Gastroesophageal sphincter (tissue), 4 donors: Measurements from ENCODE around the gene CLIP4. TPM values are rescaled to one million over a fixed set of nuclear protein-coding genes. Genes with fewer than 3 reads are reported as not detected.

Source experiments
- ATAC-seq: fragments of 150-250 bp; one replicate; pipeline ENCODE4 v1.9.1; 2016; ENCODE audit warnings: mild to moderate bottlenecking, moderate library complexity
- H3K27ac ChIP-seq, 4 donors: fragments of 200-600 bp; sonication (generic) in 3 of 4; 1 replicate in 3 of 4; 2 replicates in 1 of 4; pipeline ENCODE4 v1.5.1; 2016 to 2019
- H3K27me3 ChIP-seq: fragments of 200-600 bp; sonication (generic); one replicate; pipeline ENCODE4 v1.5.1; 2019
- H3K36me3 ChIP-seq, 2 donors: fragments of 200-600 bp; sonication (generic); one replicate each; pipeline ENCODE4 v1.5.1; 2019; ENCODE audit warnings: control low read depth in 1 of 2
- H3K4me1 ChIP-seq, 3 donors: fragments of 200-600 bp; sonication (generic); 1 replicate in 2 of 3; 2 replicates in 1 of 3; pipeline ENCODE4 v1.5.1; 2016 to 2019; ENCODE audit warnings: control low read depth in 2 of 3
- H3K4me3 ChIP-seq, 2 donors: fragments of 200-600 bp; sonication (generic); one replicate each; pipeline ENCODE4 v1.5.1; 2019; ENCODE audit warnings: mild to moderate bottlenecking in 1 of 2, moderate library complexity in 1 of 2
- H3K9me3 ChIP-seq, 3 donors: fragments of 200-600 bp; sonication (generic); one replicate each; pipeline ENCODE4 v1.5.1; 2017 to 2019; ENCODE audit warnings: control low read depth in 2 of 3
- EP300 ChIP-seq: sonication (generic); formaldehyde crosslinking; IDR thresholded peaks from one replicate; pipeline ENCODE4 v1.6.1; 2017; ENCODE audit warnings: antibody characterized with exemption, mild to moderate bottlenecking
- POLR2A ChIP-seq, 2 donors: fragments of 450-650 bp; IDR thresholded peaks; one replicate each; pipeline ENCODE4 v1.6.1; 2017; ENCODE audit warnings: antibody characterized with exemption in 2 of 2, mild to moderate bottlenecking in 2 of 2, moderate library complexity in 1 of 2
- POLR2AphosphoS5 ChIP-seq: sonication (generic); formaldehyde crosslinking; IDR thresholded peaks from one replicate; pipeline ENCODE4 v1.6.1; 2017; ENCODE audit warnings: antibody characterized with exemption
- WGBS, 2 donors: methylation state at CpG; one replicate each; pipeline ENCODE4 v1.1.5; 2018; ENCODE audit warnings: low coverage in 1 of 2; 5-methylcytosine and 5-hydroxymethylcytosine counted together
- total RNA-seq, 4 donors: library from RNA; depleted of rRNA; stranded (reverse); fragments of >200 nt; gene quantifications; one replicate each; pipeline ENCODE4 v1.1.0, GENCODE V29; 2016
- TF ChIP-seq, protein P1 (sequence below), 4 experiments: fragments of 200-600 bp in 2 of 4; fragments of 450-650 bp in 2 of 4; sonication (generic) in 1 of 4; IDR thresholded peaks; one replicate each; pipeline ENCODE4 v1.5.1; 2017 to 2019; ENCODE audit warnings: antibody characterized with exemption in 4 of 4, mild to moderate bottlenecking in 2 of 4, moderate library complexity in 2 of 4

Gene CLIP4
- total RNA-seq, 4 donors from 2014 or later, result 64.7 to 96.0 (median 77.3) TPM

DNA sequence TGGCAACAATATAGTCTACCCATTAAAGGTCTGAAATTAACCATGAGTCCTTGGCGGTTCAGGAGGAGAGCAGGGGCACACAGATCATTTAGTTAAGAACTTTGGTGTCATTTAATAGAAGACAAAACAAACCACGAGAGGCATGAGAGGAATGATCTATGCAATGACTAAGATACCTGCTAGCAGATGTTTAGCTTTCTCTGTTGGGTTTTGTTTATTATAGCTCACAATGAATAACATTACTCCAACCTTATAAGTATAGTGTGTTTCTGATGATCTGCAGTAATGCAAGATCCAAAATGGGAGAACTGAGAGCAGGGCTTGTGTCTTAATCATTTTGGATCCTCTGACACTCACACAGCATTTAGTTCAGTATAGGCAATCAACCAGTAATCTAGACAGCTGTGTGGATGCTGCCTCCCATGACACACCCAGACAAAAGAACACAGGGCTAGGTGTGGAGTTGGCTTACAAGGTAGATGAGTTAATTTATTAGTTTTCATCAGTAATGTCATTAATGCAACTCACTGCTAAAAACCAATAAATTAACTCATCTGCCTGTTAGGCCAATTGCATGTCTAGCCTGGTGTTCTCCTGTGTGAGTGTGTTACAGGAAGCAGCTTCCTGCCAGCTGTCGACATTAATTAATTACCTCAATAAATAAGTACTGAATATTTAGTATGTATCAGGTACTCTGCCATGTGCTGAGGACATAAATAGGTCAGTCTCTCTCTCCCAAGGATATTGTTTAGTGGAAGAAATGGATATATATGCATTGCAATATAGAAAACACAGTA is 92.3 kb downstream of the CLIP4 start:
- Histone ChIP-seq H3K9me3 (no peaks in the 10 kb centered on the region), H3K27ac (no peak overlapping the region), H3K27me3 (no peaks in the 10 kb centered on the region), H3K4me1 (no peaks in the 10 kb centered on the region), H3K4me3 (no peak overlapping the region), H3K36me3 (peaks cover 0 to 8% of the 10 kb centered on the region in 2 donors)
- TF ChIP-seq EP300 (no peak), POLR2A (IDR thresholded peaks at IDR 0.05) (no peak), POLR2AphosphoS5 (no peak)
- TF ChIP-seq, protein P1, sequence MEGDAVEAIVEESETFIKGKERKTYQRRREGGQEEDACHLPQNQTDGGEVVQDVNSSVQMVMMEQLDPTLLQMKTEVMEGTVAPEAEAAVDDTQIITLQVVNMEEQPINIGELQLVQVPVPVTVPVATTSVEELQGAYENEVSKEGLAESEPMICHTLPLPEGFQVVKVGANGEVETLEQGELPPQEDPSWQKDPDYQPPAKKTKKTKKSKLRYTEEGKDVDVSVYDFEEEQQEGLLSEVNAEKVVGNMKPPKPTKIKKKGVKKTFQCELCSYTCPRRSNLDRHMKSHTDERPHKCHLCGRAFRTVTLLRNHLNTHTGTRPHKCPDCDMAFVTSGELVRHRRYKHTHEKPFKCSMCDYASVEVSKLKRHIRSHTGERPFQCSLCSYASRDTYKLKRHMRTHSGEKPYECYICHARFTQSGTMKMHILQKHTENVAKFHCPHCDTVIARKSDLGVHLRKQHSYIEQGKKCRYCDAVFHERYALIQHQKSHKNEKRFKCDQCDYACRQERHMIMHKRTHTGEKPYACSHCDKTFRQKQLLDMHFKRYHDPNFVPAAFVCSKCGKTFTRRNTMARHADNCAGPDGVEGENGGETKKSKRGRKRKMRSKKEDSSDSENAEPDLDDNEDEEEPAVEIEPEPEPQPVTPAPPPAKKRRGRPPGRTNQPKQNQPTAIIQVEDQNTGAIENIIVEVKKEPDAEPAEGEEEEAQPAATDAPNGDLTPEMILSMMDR (IDR thresholded peaks at IDR 0.05), result no peak
- no peak for ATAC-seq
- 80 to 85% methylated on average over 2 to 3 of the region's 3 CpGs for WGBS, 2 donors

- H3K27ac ChIP-seq, result no peak overlapping the region
- no peak overlapping the region for H3K4me3 ChIP-seq
- no peak for ATAC-seq
- TF ChIP-seq, protein P1 (IDR thresholded peaks at IDR 0.05), result no peak
- TF ChIP-seq EP300 (no peak), POLR2A (IDR thresholded peaks at IDR 0.05) (no peak), POLR2AphosphoS5 (no peak)
- WGBS, 2 donors, result 83% methylated on average over 5 of the region's 5 CpGs; no CpG with 5 or more reads in 1 of the 2 donors
- no peaks in the 10 kb centered on the region for H3K4me1 ChIP-seq
- H3K36me3 ChIP-seq, result peaks cover 0 to 4% of the 10 kb centered on the region in 2 donors
- H3K9me3 ChIP-seq, result no peaks in the 10 kb centered on the region
- H3K27me3 ChIP-seq, result no peaks in the 10 kb centered on the region
Observed at GRCh38 chr2:29209551-29209950, 94.3 kb downstream of the CLIP4 start.

DNA sequence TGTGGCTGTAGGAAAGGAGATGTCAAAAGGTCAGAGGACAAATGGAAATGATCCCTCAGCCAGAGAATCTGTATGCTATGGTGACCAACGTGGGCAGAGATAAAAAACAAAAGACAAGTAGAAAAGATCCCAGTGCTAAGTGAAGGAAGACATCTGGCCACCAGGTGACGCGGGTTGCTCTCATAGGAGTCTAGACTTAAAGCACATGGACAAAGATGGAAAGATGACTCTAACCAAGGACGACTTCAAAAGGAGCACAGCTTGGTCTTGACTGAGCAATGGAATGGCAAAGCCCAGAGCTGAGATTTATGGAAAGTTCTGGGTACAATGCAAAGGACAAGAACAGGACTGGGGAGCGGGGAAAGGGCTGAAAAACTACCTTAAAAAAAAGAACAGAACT is 96.8 kb downstream of the CLIP4 start:
- TF ChIP-seq POLR2A (IDR thresholded peaks at IDR 0.05), result no peak
- no peak for TF ChIP-seq POLR2AphosphoS5
- no peak for TF ChIP-seq EP300
- TF ChIP-seq, protein P1 (IDR thresholded peaks at IDR 0.05), result no peak
- H3K27me3 ChIP-seq, result no peaks in the 10 kb centered on the region
- no peaks in the 10 kb centered on the region for H3K36me3 ChIP-seq
- H3K9me3 ChIP-seq, result no peaks in the 10 kb centered on the region
- no peak overlapping the region for H3K27ac ChIP-seq
- ATAC-seq, result no peak
- no peaks in the 10 kb centered on the region for H3K4me1 ChIP-seq
- no peak overlapping the region for H3K4me3 ChIP-seq
- 26 to 50% methylated on average over 4 to 5 of the region's 5 CpGs for WGBS, 2 donors

GRCh38 chr2:29213888-29214291 is 98.7 kb downstream of the CLIP4 start:
- WGBS, 2 donors, result 41 to 67% methylated on average over 3 to 5 of the region's 9 CpGs
- Histone ChIP-seq H3K27me3 (no peaks in the 10 kb centered on the region), H3K9me3 (no peaks in the 10 kb centered on the region), H3K27ac (no peak overlapping the region), H3K4me1 (no peaks in the 10 kb centered on the region), H3K4me3 (no peak overlapping the region), H3K36me3 (no peaks in the 10 kb centered on the region)
- TF ChIP-seq, protein P1 (IDR thresholded peaks at IDR 0.05), result no peak
- TF ChIP-seq POLR2A (IDR thresholded peaks at IDR 0.05) (no peak), POLR2AphosphoS5 (no peak), EP300 (no peak)
- no peak for ATAC-seq

DNA sequence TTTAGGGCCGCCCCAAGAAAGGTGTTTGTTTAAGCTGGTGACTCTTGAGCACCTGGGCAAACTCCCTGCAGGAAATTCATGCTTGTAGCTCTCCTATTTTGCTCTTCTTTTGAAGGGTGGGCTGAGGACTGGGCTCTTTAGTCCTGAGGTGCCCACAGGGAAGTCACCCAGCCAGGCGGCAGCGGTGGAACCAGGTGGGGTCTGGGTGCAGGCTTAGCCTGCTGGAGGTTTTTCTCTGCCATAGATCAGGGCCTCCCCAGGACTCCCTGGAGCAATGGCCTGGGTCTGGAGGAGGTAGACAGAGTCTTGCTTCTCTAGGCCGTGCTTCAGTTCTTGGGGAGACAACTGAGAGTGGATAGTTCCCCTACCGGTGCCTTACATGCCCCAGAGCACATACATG is 99.9 kb downstream of the CLIP4 start:
- H3K36me3 ChIP-seq, result no peaks in the 10 kb centered on the region
- H3K27me3 ChIP-seq, result no peaks in the 10 kb centered on the region
- no peaks in the 10 kb centered on the region for H3K4me1 ChIP-seq
- WGBS, 2 donors, result 71 to 73% methylated on average over 2 to 3 of the region's 5 CpGs
- no peaks in the 10 kb centered on the region for H3K9me3 ChIP-seq
- no peak for ATAC-seq
- H3K27ac ChIP-seq, result no peak overlapping the region
- H3K4me3 ChIP-seq, result no peak overlapping the region
- TF ChIP-seq POLR2AphosphoS5 (no peak), EP300 (no peak), POLR2A (IDR thresholded peaks at IDR 0.05) (no peak)
- TF ChIP-seq, protein P1 (IDR thresholded peaks at IDR 0.05), result no peak
